Heart left ventricle (tissue), 13 donors: ENCODE results near the gene CD86.

ENCODE experiments used
- CTCF ChIP-seq, 12 donors: fragments of 200-600 bp; sonication (generic) in 4 of 12; IDR thresholded peaks; one replicate each; pipeline versions ENCODE4 v1.5.0 to v1.8.0; 2018 to 2022; ENCODE audit warnings: antibody characterized with exemption in 12 of 12, mild to moderate bottlenecking in 5 of 12
- POLR2A ChIP-seq, 2 donors: fragments of 450-650 bp; IDR thresholded peaks; one replicate each; pipeline ENCODE4 v1.6.1; 2017; ENCODE audit warnings: antibody characterized with exemption in 2 of 2, mild to moderate bottlenecking in 2 of 2, moderate library complexity in 2 of 2
- donor health status: ischemic (EF 13 %, LVEDD 7.1; RV severe dilation, severe dysfunction).
- donor health status: DM: no; HTN: yes; CAD: no.
- donor health status: DM: no; HTN: no; CAD: no.
- donor health status: ischemic (EF 25% LVEDD 6.9; RV normal size, moderate dysfunction).
- donor health status: ischemic (EF 25% LVEDD 5.7; RV mildly dilated, moderate dysfunction).
- donor health status: ischemic (EF 35%, LVEDD 5.7; RV mildly dilated, moderate dysfunction).
- donor health status: nonischemic (EF 11% LVEDD 7.7; RV severe dilation, severe dysfunction).
- donor health status: DM: yes; HTN: yes; CAD: no.
- donor health status: PGD.
- donor health status: ischemic (EF 29% LVEDD 5.4; RV normal size, mild dysfunction).
- donor health status: nonischemic (EF 23%, LVEDD 6.1; RV moderate dilation, normal function).

- TF ChIP-seq CTCF (IDR thresholded peaks at IDR 0.05) (no peak), POLR2A (IDR thresholded peaks at IDR 0.05) (no peak)
Measured at GRCh38 chr3:122123850-122124249, 68.7 kb downstream of the CD86 start.
